GM12878 (cell line): ENCODE data around the gene PRM2. TPM values are rescaled to one million over a fixed set of nuclear protein-coding genes. Genes with fewer than 3 reads are reported as not detected.

Experiments
- ATAC-seq: fragments of 200-7000 bp; cut with Tn5 transposase; 3 replicates; pipeline ENCODE4 v1.9.1; 2020; ENCODE audit warnings: mild to moderate bottlenecking, moderate library complexity
- BruUV-seq: library from RNA; stranded (reverse); fragments of 400-500 nt; replicated peaks from 2 replicates; lab custom pipeline; 2021; lab: Mats Ljungman, UMichigan
- CTCF ChIA-PET: fragments of 300-600 bp; sonication (Branson Sonifier 250); formaldehyde crosslinking; extraction: SDS; loops from one replicate; lab custom pipeline; 2021; ENCODE audit warnings: inconsistent platforms; lab: Yijun Ruan, JAX
- POLR2A ChIA-PET: fragments of 350-600 bp; formaldehyde crosslinking; extraction: SDS; loops from one replicate; lab custom pipeline; 2021; ENCODE audit warnings: inconsistent platforms; lab: Charles Lee
- RAD21 ChIA-PET: fragments of 300-600 bp; sonication (Branson Sonifier 250); formaldehyde crosslinking; loops from one replicate; lab custom pipeline; 2023; ENCODE audit warnings: antibody characterized with exemption; ENCODE audit not compliant: unreplicated experiment; lab: Charles Lee
- SMC1A ChIA-PET: fragments of 300-600 bp; sonication (Branson Sonifier 250); formaldehyde crosslinking; loops from one replicate; lab custom pipeline; 2023; ENCODE audit not compliant: unreplicated experiment, uncharacterized antibody; lab: Charles Lee
- DNase-seq: peaks from one replicate; pipeline ENCODE4 v3.0.0-alpha.2; 2011; ENCODE audit warnings: low read depth, low spot score
- FAIRE-seq: peaks from 3 replicates; lab custom pipeline; 2011; peaks lifted over from hg19 to GRCh38; lab: Jason Lieb, UNC
- H2AFZ ChIP-seq: 2 replicates; pipeline ENCODE4 v1.6.0; 2011; ENCODE audit warnings: low read depth, low read length, control low read depth; ENCODE audit not compliant: control insufficient read depth
- H3K27ac ChIP-seq: 2 replicates; pipeline ENCODE4 v1.5.1; 2011; ENCODE audit warnings: control low read depth; ENCODE audit not compliant: control insufficient read depth, insufficient read depth
- H3K27me3 ChIP-seq, 2 experiments: replicated peaks in 1 of 2; 2 replicates each; pipeline versions ENCODE4 v1.6.0 to v1.6.1; 2011; ENCODE audit warnings: low read length in 1 of 2; ENCODE audit not compliant: control insufficient read depth in 2 of 2, insufficient read depth in 2 of 2
- H3K36me3 ChIP-seq, 2 experiments: 2 replicates each; pipeline ENCODE4 v1.5.1; 2011; ENCODE audit warnings: low read length in 1 of 2; ENCODE audit not compliant: control insufficient read depth in 2 of 2, insufficient read depth in 2 of 2
- H3K4me1 ChIP-seq: 2 replicates; pipeline ENCODE4 v1.6.1; 2011; ENCODE audit warnings: mild to moderate bottlenecking, low read length, moderate library complexity, mixed read lengths; ENCODE audit not compliant: control insufficient read depth, insufficient read depth
- H3K4me2 ChIP-seq: 2 replicates; pipeline ENCODE4 v1.6.0; 2011; ENCODE audit warnings: control low read depth; ENCODE audit not compliant: control insufficient read depth, insufficient read depth
- H3K4me3 ChIP-seq: fragments of 200-600 bp; sonication (generic); 2 replicates; pipeline ENCODE4 v1.5.1; 2016
- H3K79me2 ChIP-seq: 2 replicates; pipeline ENCODE4 v1.6.0; 2011; ENCODE audit warnings: low read length; ENCODE audit not compliant: control insufficient read depth, insufficient read depth
- H3K9ac ChIP-seq: 2 replicates; pipeline ENCODE4 v1.8.0; 2011; ENCODE audit warnings: low read length, control low read depth, mixed read lengths; ENCODE audit not compliant: control insufficient read depth, insufficient read depth
- H3K9me3 ChIP-seq: replicated peaks from 3 replicates; pipeline ENCODE4 v1.5.1; 2011; ENCODE audit warnings: mild to moderate bottlenecking, low read length; ENCODE audit not compliant: control insufficient read depth, insufficient read depth
- H4K20me1 ChIP-seq: 2 replicates; pipeline ENCODE4 v1.6.0; 2011; ENCODE audit not compliant: control insufficient read depth, insufficient read depth
- CREM ChIP-seq: IDR thresholded peaks from 2 replicates; pipeline ENCODE4 v1.6.1; 2014; ENCODE audit warnings: antibody characterized with exemption, low read depth
- EZH2 ChIP-seq: IDR thresholded peaks from 2 replicates; pipeline ENCODE4 v1.6.1; 2012; ENCODE audit warnings: low read depth, mild to moderate bottlenecking, control low read depth, inconsistent platforms, low read length, borderline replicate concordance; ENCODE audit not compliant: control insufficient read depth
- NFYB ChIP-seq: IDR thresholded peaks from 2 replicates; pipeline ENCODE4 v1.6.1; 2011; ENCODE audit warnings: low read depth, mild to moderate bottlenecking, low read length, improper control_type of control experiment, moderate library complexity; ENCODE audit not compliant: insufficient read depth
- REST ChIP-seq: IDR thresholded peaks from 2 replicates; pipeline ENCODE4 v1.6.1; 2012; ENCODE audit warnings: mild to moderate bottlenecking, low read depth, low read length
- TAF1 ChIP-seq: IDR thresholded peaks from 2 replicates; pipeline ENCODE4 v1.6.1; 2011; ENCODE audit warnings: mild to moderate bottlenecking, low read depth, low read length, borderline replicate concordance
- WRNIP1 ChIP-seq: IDR thresholded peaks from 2 replicates; pipeline ENCODE4 v1.6.1; 2011; ENCODE audit warnings: low read depth, low read length, improper control_type of control experiment, borderline replicate concordance
- ZNF274 ChIP-seq: IDR thresholded peaks from one replicate; pipeline ENCODE4 v1.8.0; 2011; ENCODE audit not compliant: insufficient read length, insufficient read depth
- WGBS: methylation state at CpG from one replicate; pipeline ENCODE4 v1.1.6; 2016; ENCODE audit warnings: low lambda C conversion rate; ENCODE audit not compliant: insufficient replicate concordance, insufficient coverage; ENCODE audit errors: missing lambda C conversion rate; 5-methylcytosine and 5-hydroxymethylcytosine counted together
- in situ Hi-C: fragments of 300-500 bp; cut with MboI; formaldehyde crosslinking; loops from 9 replicates; pipeline ENCODE4 v1.14.3; 2018; ENCODE audit warnings: mixed read lengths
- intact Hi-C: fragments of 100-400 bp; cut with micrococcal nuclease; formaldehyde crosslinking; loops from one replicate; pipeline ENCODE4 v1.14.2; 2022; ENCODE audit not compliant: unreplicated experiment
- polyA plus RNA-seq, 11 experiments: library from polyadenylated mRNA; depleted of rRNA in 4 of 11; unstranded in 6 of 11; stranded (reverse) in 5 of 11; fragments of >200 nt; fragmentation: Nextera tagmentation in 4 of 11; fragmentation: Illumina TruSeq in 1 of 11; extraction: Ambion mirVana in 4 of 11; extraction: Trizol in 1 of 11; gene quantifications; 1 replicate in 1 of 11; 2 replicates in 10 of 11; pipeline versions ENCODE4 v1.2.1 to v1.2.3, GENCODE V29; 2011 to 2016; ENCODE audit warnings: inconsistent platforms in 2 of 11, missing spikeins in 2 of 11, low read depth in 1 of 11
- total RNA-seq, 4 experiments: library from RNA; depleted of rRNA in 3 of 4; stranded (reverse); fragments of >200 nt in 3 of 4; fragmentation: Illumina TruSeq in 1 of 4; extraction: Trizol in 1 of 4; gene quantifications; 2 replicates each; pipeline versions ENCODE4 v1.2.1 to v1.2.3, GENCODE V29; 2013 to 2021
- TF ChIP-seq, protein P1 (sequence below): fragments of 450-650 bp; IDR thresholded peaks from 2 replicates; pipeline ENCODE4 v1.6.1; 2017; ENCODE audit warnings: mild to moderate bottlenecking, moderate library complexity

The PRM2 gene
- total and polyA plus RNA-seq, 10 of the 15 experiments (the other 5 are each of a cell fraction or from before 2014, with no cell fraction given) = not detected

DNA sequence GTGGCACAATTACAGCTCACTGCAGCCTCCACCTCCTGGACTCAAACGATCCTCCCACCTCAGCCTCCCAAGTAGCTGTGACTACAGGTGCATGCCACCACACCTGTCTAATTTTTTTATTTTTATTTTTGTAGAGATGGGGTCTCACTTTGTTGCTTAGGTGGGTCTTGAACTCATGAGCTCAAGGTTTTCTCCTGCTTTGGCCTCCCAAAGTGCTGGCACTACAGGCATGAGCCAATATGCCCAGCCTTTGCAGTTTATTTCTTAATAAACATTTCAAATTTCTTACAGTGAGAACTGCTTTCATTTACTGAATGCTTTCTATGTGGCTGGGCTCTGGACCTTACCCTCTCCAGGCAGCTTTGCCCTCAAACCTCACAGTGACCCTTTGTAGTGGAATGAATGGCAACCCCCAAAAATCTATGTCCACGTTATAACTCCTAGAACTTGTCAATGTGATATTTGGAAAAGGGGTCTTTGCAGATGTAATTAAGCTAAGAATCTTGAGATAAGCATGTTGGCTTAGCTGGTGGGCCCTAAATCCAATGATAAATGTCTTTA, 5.6 kb downstream of the PRM2 start:
- TF ChIP-seq EZH2 (no peak), ZNF274 (no peak), TAF1 (no peak), NFYB (no peak), CREM (no peak), WRNIP1 (no peak), REST (no peak)
- TF ChIP-seq, protein P1, sequence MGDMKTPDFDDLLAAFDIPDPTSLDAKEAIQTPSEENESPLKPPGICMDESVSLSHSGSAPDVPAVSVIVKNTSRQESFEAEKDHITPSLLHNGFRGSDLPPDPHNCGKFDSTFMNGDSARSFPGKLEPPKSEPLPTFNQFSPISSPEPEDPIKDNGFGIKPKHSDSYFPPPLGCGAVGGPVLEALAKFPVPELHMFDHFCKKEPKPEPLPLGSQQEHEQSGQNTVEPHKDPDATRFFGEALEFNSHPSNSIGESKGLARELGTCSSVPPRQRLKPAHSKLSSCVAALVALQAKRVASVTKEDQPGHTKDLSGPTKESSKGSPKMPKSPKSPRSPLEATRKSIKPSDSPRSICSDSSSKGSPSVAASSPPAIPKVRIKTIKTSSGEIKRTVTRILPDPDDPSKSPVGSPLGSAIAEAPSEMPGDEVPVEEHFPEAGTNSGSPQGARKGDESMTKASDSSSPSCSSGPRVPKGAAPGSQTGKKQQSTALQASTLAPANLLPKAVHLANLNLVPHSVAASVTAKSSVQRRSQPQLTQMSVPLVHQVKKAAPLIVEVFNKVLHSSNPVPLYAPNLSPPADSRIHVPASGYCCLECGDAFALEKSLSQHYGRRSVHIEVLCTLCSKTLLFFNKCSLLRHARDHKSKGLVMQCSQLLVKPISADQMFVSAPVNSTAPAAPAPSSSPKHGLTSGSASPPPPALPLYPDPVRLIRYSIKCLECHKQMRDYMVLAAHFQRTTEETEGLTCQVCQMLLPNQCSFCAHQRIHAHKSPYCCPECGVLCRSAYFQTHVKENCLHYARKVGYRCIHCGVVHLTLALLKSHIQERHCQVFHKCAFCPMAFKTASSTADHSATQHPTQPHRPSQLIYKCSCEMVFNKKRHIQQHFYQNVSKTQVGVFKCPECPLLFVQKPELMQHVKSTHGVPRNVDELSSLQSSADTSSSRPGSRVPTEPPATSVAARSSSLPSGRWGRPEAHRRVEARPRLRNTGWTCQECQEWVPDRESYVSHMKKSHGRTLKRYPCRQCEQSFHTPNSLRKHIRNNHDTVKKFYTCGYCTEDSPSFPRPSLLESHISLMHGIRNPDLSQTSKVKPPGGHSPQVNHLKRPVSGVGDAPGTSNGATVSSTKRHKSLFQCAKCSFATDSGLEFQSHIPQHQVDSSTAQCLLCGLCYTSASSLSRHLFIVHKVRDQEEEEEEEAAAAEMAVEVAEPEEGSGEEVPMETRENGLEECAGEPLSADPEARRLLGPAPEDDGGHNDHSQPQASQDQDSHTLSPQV = no peak
- no TSS peak for BruUV-seq
- in situ Hi-C loops (no loop called here), intact Hi-C loops (no loop called here)
- Histone ChIP-seq H3K9me3 (no peaks in the 10 kb centered on the region; the same call in 2 of the 3 replicates), H3K9ac (no peak overlapping the region), H3K27me3 (no peaks in the 10 kb centered on the region), H3K27ac (no peak overlapping the region), H3K4me1 (no peaks in the 10 kb centered on the region), H3K79me2 (no peaks in the 10 kb centered on the region), H3K36me3 (no peaks in the 10 kb centered on the region), H2AFZ (no peak overlapping the region), H4K20me1 (no peaks in the 10 kb centered on the region), H3K4me2 (no peak overlapping the region), H3K4me3 (no peak overlapping the region)
- ChIA-PET POLR2A (interaction anchor here (0.9 to 1.5 kb wide), 3 partner anchors 13 to 24 kb away, joined by 3 read pairs; partner anchors contain the start of gene SOCS1), RAD21 (interaction anchor here (0.6 kb wide), 1 partner anchor 48 kb away, joined by 3 read pairs; no protein-coding TSS in a partner anchor), CTCF (no interaction called here), SMC1A (interaction anchor here (1.3 to 4.8 kb wide), 3 partner anchors 13 to 26 kb away, joined by 3 to 13 read pairs (median 5); no protein-coding TSS in a partner anchor)
- whole genome bisulfite sequencing = 21% methylated on average over 2 of the region's 2 CpGs
- FAIRE-seq = no peak
- no peak for DNase-seq
- ATAC-seq = no peak
